Measurements from ENCODE around the gene LYAR. TPM values are rescaled to one million over a fixed set of nuclear protein-coding genes. Genes with fewer than 3 reads are reported as not detected.

Gene LYAR
- total RNA-seq, 4 donors from 2014 or later, result 2.8 to 6.3 (median 4.4) TPM

DNA sequence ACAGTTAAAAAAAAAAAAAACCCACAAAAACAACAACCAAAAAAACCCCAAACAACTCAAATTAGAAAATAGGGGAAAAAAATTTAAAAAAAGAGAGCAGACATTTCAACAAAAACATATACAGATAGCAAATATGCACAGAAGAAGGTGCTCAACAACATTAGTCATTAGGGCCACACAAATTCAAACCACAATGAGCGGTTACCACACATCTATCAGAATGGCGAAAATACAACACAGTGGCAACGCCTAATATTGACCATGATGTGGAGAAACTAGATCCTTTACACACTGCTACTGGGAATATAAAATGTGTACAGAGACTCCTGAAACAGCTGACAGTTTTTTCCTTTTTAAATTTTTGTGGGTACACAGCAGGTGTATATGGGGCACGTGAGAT is 19.4 kb downstream of the LYAR start:
- H3K27me3 ChIP-seq, result no peaks in the 10 kb centered on the region
- H3K36me3 ChIP-seq, result peaks cover 0 to 42% (median 0%) of the 10 kb centered on the region in 3 donors
- DNase-seq, result no peak
- H3K4me3 ChIP-seq, result no peak overlapping the region
- H3K9me3 ChIP-seq, result no peaks in the 10 kb centered on the region
- no peaks in the 10 kb centered on the region for H3K4me1 ChIP-seq
- TF ChIP-seq POLR2A (IDR thresholded peaks at IDR 0.05), result no peak
- TF ChIP-seq, protein P1, sequence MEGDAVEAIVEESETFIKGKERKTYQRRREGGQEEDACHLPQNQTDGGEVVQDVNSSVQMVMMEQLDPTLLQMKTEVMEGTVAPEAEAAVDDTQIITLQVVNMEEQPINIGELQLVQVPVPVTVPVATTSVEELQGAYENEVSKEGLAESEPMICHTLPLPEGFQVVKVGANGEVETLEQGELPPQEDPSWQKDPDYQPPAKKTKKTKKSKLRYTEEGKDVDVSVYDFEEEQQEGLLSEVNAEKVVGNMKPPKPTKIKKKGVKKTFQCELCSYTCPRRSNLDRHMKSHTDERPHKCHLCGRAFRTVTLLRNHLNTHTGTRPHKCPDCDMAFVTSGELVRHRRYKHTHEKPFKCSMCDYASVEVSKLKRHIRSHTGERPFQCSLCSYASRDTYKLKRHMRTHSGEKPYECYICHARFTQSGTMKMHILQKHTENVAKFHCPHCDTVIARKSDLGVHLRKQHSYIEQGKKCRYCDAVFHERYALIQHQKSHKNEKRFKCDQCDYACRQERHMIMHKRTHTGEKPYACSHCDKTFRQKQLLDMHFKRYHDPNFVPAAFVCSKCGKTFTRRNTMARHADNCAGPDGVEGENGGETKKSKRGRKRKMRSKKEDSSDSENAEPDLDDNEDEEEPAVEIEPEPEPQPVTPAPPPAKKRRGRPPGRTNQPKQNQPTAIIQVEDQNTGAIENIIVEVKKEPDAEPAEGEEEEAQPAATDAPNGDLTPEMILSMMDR (IDR thresholded peaks at IDR 0.05), result no peak
- peak overlapping the region in 2 of 4 donors; percentile 4 to 39 for H3K27ac ChIP-seq

GRCh38 chr4:4269856-4270255 is 20.1 kb downstream of the LYAR start:
- DNase-seq, result no peak
- H3K36me3 ChIP-seq, result peaks cover 0 to 42% (median 0%) of the 10 kb centered on the region in 3 donors

GRCh38 chr4:4269331-4269731 is 20.6 kb downstream of the LYAR start:
- Histone ChIP-seq H3K9me3 (no peaks in the 10 kb centered on the region), H3K4me3 (peak overlapping the region in 1 of 4 donors; percentile 23), H3K36me3 (peaks cover 0 to 40% (median 0%) of the 10 kb centered on the region in 3 donors), H3K27ac (peak overlapping the region; percentile 43 to 81 (median 58)), H3K4me1 (no peaks in the 10 kb centered on the region), H3K27me3 (no peaks in the 10 kb centered on the region)
- no peak for TF ChIP-seq POLR2A (IDR thresholded peaks at IDR 0.05)
- TF ChIP-seq, protein P1 (IDR thresholded peaks at IDR 0.05), result no peak
- DNase-seq, result peak in 2 of 3 donors; percentile 39 to 72

More at GRCh38 chr4:4269856-4270255, 20.1 kb downstream of the LYAR start:
- Histone ChIP-seq H3K4me3 (no peak overlapping the region), H3K9me3 (no peaks in the 10 kb centered on the region), H3K27ac (peak overlapping the region; percentile 43 to 81 (median 58)), H3K4me1 (no peaks in the 10 kb centered on the region), H3K27me3 (no peaks in the 10 kb centered on the region)
- TF ChIP-seq, protein P1 (IDR thresholded peaks at IDR 0.05), result no peak
- no peak for TF ChIP-seq POLR2A (IDR thresholded peaks at IDR 0.05)

DNA sequence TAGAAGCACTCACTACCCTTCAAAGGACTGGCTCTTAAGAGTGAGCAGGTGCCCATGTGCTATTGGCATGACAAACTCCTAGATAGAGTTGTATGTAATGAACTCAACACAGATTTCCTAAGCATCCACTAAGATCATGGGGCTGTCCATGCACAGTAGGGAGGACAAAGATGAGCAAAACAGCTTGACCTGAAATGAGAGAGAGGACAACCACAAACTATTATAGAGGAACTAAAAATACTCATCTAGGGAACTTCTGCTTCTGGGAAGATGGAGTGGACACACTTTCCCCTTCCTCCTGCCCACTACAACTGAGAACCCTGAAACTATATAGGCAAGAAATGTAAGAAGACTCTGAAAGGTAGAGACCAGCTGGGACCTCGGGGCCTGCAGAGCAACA is 21.2 kb downstream of the LYAR start:
- Histone ChIP-seq H3K27ac (peak overlapping the region in 3 of 4 donors; percentile 58 to 81 (median 59)), H3K36me3 (peaks cover 0 to 34% (median 0%) of the 10 kb centered on the region in 3 donors), H3K9me3 (no peaks in the 10 kb centered on the region), H3K4me3 (peak overlapping the region in 1 of 4 donors; percentile 23), H3K27me3 (no peaks in the 10 kb centered on the region), H3K4me1 (no peaks in the 10 kb centered on the region)
- no peak for DNase-seq
- no peak for TF ChIP-seq POLR2A (IDR thresholded peaks at IDR 0.05)
- TF ChIP-seq, protein P1 (IDR thresholded peaks at IDR 0.05), result no peak

DNA sequence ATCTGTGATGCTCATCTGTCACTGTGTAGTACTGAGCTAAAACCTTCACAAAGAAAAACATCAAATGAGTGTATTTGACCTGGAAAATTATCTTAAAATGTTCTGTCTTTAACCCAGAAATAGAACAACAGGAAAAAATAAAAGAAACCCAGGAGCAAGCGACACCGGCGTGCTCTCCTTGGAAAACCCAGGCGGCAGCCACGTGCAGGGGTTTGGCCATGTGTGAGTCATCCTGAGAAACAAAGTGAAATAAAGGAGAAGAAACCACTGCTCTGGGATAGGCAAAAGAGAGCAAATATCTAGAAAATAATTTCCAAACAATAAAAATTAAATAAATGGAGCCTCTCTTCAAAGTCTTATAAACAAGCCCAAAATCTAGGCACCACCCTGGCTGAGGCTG is 22.0 kb downstream of the LYAR start:
- H3K4me3 ChIP-seq, result no peak overlapping the region
- no peaks in the 10 kb centered on the region for H3K4me1 ChIP-seq
- H3K9me3 ChIP-seq, result no peaks in the 10 kb centered on the region
- no peak for TF ChIP-seq POLR2A (IDR thresholded peaks at IDR 0.05)
- TF ChIP-seq, protein P1 (IDR thresholded peaks at IDR 0.05), result no peak
- no peak for DNase-seq
- peaks cover 0 to 26% (median 0%) of the 10 kb centered on the region in 3 donors for H3K36me3 ChIP-seq
- H3K27me3 ChIP-seq, result no peaks in the 10 kb centered on the region
- no peak overlapping the region for H3K27ac ChIP-seq
